Measurements from ENCODE around the gene ZNF280B.
"Not testable (repeated sequence)": the region's sequence is repeated elsewhere in the genome, so short reads cannot be mapped to it uniquely, and the experiment has no call there.

GRCh38 chr22:22471104-22471503 is 37.4 kb downstream of the ZNF280B start:
- not testable (repeated sequence) for TF ChIP-seq ZNF687 (CRISPR knock-in tag; IDR thresholded peaks at IDR 0.05)
- TF ChIP-seq, protein P1, sequence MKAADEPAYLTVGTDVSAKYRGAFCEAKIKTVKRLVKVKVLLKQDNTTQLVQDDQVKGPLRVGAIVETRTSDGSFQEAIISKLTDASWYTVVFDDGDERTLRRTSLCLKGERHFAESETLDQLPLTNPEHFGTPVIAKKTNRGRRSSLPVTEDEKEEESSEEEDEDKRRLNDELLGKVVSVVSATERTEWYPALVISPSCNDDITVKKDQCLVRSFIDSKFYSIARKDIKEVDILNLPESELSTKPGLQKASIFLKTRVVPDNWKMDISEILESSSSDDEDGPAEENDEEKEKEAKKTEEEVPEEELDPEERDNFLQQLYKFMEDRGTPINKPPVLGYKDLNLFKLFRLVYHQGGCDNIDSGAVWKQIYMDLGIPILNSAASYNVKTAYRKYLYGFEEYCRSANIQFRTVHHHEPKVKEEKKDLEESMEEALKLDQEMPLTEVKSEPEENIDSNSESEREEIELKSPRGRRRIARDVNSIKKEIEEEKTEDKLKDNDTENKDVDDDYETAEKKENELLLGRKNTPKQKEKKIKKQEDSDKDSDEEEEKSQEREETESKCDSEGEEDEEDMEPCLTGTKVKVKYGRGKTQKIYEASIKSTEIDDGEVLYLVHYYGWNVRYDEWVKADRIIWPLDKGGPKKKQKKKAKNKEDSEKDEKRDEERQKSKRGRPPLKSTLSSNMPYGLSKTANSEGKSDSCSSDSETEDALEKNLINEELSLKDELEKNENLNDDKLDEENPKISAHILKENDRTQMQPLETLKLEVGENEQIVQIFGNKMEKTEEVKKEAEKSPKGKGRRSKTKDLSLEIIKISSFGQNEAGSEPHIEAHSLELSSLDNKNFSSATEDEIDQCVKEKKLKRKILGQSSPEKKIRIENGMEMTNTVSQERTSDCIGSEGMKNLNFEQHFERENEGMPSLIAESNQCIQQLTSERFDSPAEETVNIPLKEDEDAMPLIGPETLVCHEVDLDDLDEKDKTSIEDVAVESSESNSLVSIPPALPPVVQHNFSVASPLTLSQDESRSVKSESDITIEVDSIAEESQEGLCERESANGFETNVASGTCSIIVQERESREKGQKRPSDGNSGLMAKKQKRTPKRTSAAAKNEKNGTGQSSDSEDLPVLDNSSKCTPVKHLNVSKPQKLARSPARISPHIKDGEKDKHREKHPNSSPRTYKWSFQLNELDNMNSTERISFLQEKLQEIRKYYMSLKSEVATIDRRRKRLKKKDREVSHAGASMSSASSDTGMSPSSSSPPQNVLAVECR (CRISPR knock-in tag; IDR thresholded peaks at IDR 0.05; ENCODE audit: borderline replicate concordance): not testable (repeated sequence)

All from HepG2 (cell line).